Measurements from ENCODE around the gene PLXNC1. TPM values are rescaled to one million over a fixed set of nuclear protein-coding genes. Genes with fewer than 3 reads are reported as not detected.

PLXNC1 gene
- total RNA-seq, 1 donor from 2014 or later: 39.5 TPM

DNA sequence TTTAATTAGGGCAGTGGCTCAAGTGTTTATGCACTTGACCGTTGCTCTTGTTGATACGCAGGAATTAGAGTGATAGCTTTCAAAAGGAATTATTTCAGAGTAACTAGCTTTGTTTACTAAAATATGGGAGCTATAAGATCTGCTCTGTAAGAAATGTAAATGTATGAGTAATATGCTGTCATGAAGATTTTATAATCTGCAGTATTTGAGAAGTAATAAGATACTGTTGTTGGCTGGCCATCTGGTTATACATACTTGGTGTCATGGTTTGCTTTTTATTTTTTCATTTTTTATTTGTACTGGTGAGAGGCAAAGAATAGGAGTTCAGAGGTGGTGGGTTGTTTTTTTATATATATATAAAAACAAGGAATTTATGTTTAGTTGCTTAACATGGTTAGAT lies 58.5 kb downstream of the PLXNC1 start:
- DNase-seq: no peak

DNA sequence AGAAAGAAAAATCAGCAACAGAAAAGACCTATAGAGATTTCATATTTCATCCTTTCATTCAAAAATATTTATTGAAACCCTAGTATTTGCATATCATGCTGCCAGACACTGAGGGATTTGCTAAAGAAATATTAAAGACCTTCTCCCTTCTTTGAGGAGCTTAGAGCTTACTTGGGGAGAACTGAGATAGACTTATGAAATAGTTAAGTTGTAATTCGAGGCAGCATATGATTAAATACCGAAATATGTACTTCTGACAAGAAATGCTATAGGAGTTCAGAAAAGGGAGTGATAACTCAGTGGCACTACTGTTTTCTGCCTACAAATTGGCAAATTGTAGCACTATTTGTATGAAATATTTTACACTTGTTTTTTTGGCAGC lies 59.1 kb downstream of the PLXNC1 start:
- no peak for DNase-seq

DNA sequence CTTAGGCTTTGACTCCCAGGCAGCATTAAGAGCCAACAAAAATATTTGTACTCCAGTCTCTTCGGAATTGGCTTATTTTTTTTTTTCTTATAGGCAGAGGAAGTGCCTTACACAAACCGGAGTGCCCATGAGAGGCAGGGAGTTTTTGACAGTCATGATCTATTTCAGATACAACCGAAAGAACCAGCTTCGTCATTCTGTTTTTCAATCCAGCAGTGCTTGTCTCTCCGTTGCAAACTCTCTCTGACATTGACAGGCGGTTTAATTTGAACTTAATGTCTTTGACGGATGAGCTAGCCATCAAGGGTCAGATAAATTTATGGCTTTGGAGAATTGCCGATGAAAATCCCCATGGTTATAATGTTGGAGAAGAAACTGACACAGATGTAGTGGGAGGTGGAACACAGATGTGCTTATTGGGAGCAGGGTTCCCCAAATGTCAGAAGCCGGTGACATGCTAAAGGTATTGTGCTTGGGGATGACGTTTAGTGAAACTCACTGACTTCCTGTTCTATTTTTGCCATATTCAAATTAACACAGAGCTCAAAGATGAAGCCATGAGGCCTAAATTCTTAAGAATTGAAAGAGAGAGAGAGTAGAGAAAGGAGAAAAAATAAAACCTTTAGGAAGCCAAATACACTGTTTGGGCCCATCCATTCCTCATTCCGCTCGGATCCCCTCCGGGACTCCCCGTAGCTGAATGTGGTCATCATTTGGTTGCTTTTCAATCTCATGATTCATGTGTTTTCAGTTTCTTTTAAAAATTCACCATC lies 59.7 kb downstream of the PLXNC1 start:
- no peak for DNase-seq

DNA sequence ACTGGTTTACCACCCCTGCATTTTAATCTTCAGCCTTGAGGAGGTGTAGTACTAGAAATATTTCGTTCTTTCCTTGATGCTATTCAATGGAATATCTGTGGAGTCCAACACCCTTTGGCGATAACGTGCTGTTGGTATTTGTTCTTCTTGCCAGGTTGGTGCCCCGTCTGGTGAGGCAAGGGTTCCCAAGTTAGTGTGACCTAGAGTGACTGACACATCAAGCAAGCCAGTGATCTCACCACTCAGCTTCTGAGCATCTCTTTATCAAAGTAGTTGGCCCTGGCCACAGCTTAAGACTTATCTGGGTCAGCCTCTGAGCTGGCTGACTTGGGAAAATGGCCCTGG lies 60.2 kb downstream of the PLXNC1 start:
- no peak for DNase-seq

DNA sequence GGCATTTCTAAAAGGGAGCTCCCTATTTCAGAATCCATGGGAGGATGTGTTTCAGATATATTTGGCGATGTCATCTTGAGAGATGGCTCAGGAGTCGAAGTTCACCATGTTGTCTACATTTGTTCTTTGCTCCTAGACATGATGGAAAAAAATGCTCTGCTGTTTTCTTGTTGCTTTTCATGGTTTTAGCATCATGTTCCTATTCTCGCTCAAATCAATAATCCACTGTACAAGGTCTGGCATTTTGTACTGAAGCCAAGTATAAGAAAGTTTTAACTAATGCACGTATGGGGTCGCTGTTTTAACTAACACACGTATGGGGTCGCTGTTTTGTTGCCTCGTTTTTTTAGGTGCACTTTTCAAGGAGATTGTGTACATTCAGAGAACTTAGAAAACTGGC lies 60.9 kb downstream of the PLXNC1 start:
- no peak for DNase-seq

DNA sequence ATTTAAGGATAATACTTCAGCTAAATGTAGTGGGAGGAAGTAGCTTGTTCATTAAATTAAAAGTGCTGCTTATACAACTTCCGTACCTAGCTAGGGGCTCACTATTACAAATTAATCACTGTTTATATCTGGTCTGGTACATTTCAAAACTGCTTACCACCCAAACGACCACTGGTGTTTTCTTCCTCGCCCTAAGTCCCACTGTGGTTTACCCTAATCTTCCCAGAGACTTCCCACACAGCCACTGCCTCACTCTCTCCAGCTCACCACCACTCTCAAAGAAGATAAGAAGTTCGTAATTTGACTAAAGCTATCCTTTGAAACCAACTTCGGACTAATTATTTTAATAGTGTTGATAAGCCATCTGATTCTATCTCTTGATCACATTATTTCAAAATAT lies 62.6 kb downstream of the PLXNC1 start:
- no peak for DNase-seq

DNA sequence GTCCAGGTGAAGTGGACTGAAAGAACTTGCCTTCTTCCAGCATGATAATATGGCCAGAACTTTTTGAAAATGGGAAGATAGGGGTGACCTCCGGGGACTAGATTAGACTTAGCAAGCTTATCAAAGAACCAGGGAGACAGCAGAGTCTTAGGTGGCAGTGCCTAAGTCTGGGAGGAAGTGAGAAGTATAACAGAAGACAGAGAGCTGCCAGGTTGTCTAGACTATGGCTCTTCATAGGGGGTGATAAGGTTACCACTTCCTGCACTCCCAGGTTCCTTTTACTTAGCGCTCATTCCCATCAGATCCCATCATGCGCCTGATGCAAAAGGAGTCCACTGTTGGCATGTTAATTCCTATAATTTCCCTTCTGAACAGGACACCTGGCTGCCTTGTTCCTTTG lies 69.9 kb downstream of the PLXNC1 start:
- DNase-seq: no peak

DNA sequence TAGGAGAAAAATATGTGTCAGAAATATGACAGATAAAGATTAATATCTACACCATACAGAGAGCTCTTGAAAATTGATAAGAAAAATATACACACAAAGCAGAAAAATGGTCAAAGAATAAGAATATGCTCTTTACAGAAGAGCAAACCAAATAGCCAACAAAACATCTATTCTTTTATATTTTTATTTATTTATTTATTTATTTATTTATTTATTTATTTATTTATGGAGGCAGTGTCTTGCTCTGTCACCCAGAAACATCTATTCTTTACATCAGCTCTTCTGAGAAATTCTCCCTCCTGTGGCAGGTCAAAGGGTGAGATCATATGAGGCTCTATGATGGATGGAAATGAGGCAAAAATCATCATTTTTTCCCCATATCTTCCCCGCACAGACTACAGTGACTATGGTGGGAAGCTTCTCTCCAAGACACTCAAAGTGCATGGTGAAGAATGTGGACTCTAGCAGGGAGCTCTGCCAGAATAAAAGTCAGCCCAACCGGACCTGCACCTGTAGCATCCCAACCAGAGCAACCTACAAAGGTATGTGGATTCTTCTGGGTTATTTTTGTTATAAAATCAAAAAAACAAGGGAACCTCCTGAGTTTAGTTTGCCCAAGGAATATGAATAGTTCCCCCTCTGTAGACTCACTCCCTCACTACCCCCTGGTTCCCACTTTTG lies 71.4 kb downstream of the PLXNC1 start:
- DNase-seq: no peak

DNA sequence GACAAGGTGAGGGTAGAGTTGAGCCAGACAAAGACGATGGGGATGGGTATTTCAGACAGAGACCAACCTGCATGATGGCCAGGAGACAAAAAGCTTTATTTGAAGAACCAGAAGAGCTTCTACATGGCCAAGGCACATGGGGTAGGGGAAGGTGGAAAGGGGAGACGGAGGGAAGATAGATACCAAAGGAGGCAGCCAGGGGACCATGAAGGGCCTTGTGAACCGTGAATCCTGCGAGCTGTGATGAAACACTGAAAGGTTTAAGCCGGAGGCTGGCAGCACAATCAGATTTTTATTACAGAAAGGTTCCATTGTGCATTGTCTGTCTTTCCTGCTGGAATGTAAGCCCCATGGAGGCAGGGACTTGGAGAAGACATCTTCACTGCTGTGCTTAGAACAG lies 72.4 kb downstream of the PLXNC1 start:
- no peak for DNase-seq

DNA sequence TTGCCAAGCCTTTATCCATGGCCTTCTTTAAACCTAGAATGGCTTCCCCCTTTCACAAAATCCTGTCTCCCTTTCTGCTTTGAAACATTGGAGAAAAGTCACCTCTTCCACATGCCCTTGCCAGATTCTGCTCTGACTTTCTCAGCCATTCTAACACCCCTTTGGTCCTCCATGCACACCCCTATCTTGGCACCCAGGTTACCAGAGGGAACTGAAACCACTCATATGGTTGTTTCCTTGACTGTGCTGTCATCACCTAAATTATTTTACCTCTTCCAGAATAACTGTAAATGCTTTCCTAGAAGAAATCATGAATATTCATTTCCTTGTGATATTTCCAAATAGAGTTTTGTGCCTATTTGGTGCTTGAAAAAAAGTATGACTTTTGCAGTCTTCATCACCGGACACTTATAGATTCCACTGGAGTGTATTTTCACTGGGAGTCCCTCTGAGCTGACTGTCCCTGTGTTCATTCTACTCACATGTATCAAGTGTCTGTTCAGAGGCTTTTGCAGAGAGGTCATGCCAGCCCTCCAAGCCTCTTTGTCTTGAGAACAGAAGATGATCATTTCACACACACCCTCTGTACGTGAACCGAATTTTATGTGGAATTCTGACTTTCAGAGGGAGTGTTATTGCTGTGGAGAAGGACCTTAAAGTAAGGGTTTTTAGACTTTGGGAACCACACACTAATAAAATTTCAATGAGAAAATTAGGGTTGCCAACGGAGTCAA lies 74.1 kb downstream of the PLXNC1 start:
- DNase-seq: no peak

DNA sequence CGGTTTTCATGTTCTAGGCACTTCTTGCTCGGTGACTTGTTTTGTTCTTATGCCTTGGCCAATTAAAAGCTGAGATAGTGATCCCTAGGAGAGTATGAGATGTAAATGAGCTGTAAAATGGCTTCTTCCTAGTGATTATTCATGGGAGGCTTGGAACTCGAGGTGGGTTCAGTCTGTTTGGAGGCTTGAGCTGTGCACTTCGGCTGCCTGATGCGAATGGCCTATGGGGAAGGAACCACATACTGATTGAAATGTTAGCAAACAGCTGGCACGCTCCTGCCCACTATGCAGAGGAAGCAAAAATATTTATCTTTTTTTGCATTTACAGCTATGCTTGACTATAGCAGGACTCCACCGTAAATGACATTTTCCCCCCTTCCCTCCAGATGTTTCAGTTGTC lies 75.5 kb downstream of the PLXNC1 start:
- no peak for DNase-seq

DNA sequence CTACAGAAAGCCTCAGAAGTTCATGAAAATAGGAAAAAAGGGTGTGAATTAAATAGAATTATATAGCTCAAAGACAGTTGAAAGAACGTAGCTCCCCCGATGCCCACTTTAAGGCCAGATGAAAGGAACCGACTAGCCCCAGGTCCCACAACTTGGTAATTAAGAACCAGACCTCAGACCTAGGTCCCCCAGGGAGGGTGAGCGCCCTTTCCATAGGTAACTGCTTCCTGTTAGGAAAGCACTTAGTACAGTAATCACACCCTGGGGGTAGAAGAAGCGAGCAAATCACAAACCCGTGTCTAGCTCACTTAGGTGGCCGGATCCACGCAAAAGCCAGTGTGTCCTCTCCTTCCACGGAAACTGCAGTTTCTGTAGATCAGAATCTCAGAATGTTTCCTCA lies 77.1 kb downstream of the PLXNC1 start:
- DNase-seq: no peak

DNA sequence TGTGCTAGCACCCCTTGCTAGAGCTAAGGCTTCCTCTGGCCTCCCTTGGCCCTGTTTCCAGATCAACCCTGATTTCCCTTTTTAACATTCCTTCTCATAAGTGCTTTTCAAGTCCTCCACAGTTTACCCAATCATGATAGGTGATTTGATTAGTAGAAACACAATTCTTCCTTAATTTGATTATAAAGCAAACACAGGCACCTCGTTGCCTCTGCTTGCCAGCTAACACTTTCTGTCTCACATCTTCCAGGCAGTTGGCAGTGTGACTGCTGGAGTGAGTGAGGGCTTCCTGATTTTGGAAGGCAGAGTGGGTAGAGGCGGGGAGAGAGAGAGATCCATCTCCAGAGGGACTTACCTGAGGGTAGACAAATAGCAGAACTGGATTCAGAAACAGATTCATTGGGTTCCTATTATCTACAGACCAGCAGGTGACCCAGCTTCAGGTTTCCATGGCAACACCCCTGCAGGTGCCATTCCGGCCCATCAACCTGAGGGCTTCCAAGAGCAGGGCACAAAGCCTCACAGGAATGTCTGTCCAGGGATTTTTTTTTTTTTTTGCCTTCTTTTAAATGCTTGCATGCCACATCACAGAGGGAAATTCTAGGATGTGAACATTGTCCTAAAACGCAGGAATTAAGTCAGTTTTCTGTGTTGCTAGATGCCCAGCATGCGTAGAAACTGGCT lies 77.7 kb downstream of the PLXNC1 start:
- no peak for DNase-seq

DNA sequence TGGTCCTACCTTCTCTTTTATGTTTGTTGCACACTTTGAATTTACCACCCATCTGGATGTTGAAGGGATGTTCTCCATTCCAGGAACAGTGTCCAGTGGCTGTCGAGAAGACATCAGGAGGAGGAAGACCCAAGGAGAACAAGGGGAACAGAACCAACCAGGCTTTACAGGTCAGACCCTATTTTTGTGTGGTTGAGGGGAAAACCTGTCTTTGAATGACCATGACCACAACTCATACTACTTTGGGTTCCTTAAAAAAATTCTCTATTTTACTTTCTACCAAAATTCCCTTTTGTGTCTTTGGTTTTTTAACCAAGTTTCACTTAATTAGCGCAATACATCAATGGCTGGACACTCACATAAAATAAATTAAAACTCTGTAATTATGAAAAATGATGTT lies 78.7 kb downstream of the PLXNC1 start:
- DNase-seq: no peak

DNA sequence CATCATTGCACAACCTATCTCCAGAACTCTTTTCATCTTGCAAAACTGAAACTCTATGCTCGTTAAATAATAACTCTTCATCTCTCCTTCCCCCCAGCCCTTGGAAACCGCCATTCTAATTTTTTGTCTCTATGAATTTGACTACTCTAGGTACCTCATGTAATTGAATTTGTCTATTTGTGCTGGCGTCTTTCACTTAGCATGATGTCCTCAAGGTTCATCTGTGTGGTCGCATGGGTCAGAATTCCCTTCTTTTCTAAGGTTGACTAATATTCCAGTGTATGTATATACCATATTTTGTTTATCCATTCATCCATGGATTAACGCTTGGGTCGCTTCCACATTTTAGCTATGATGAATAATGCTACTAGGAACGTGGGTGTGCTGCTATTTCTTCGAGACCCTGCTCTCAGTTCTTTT lies 80.1 kb downstream of the PLXNC1 start:
- no peak for DNase-seq

DNA sequence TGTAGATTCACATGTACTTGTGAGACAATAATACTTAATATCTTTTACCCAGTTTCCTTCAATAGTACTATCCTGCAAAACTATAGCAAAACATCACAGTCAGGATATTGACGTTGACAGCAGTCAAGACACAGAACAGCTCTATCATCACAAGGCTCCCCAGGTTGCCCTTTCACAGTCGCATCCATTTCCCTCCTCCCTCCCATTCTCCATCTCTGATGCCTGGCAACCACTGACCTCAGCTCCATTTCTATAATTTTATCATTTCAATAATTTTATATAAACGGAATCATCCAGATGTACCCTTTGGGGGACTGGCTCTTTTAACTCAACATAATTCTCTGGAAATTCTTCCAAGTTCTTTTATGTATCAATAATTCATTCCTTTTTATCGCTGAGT lies 81.5 kb downstream of the PLXNC1 start:
- no peak for DNase-seq

DNA sequence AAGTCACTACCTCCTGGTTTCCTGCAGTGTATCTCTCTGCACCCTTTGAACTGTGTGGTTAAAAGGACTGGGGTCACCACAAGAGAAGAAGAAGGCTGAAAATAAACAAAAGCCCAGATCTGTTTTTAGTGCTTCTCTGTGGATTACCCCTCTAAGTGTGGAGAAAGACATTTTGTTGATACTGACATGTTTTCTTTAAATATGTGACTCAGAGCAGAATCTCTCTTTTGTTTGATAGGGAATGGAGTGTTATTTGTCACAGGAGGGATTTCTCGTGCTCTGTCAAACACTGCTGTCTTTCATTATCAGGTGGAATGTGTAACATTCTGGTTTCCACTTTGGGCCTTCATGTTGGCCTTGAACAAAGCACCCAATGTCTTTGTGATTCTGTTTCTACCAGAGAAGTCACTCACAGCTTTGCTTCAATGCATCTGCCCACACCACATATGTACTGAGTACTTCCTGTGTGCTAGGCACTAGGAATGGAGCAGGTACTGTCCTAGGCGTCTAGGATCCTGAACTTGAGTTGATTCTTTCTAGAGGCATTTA lies 82.1 kb downstream of the PLXNC1 start:
- DNase-seq: no peak

DNA sequence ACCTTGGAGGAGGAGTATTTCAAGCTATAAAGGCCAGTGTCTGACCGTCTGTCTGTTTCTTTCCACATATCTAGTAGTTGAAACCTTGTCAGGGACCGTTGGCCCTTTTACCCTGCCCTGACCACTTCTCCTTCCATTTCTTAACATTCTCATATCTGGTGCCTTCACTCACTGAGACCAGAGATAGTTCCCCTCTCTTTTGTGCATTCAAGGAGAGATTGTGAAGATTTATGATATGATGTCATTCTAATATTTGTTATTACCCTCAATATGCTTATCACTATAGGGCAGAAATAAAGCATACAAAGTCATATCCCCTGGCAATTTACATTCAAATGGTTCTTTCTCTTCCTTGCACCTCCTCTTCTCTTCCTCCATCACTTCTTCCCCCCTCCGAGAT lies 83.3 kb downstream of the PLXNC1 start:
- DNase-seq: no peak

DNA sequence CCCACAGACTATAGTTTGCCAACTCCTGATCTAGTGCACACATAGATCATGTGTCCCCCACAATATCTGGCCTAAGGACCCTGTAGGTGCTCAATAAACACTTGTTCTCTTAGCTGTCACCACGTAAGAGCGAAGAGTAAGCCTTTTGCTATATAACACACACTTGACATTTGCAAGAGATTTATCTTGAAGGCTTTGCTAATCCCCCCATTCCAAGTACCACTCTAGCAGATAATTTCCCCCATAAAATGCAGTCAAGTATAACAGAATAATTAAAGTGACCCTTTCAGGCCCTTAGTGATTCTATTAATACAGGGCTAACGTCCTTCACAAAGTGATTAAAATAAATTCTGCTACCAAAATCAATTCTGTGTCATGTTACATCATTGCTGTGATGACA lies 87.5 kb downstream of the PLXNC1 start:
- no peak for DNase-seq

DNA sequence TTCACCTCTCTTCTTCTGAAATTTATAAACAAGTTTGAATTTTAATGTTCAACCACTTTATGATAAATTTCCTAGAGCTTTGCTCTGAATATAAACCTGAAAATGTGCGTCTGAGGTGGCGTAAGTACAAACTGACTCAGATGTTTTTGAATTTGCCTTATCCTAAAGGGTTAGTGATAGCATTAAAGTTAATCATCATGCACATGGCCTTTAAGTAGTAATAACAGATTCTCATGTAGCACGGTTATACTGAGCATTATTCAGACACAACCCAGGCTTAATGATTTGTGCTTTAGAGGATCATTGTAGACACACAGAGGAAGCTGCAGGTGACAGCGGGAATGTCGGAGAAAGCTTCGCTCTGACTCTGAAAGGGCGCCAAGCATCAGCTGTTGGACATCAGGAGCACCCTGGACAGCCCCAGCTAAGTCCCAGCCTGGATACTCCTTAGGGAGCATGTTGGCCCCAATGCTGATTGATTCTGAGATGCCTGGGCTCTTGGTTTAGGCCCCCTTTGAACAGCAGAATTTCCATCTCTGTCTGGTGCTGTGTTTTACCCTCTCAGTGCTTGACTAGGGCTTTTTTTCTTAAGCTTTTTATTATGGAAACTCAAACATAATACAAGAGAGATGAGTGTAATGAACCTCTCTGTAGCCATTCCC lies 91.1 kb downstream of the PLXNC1 start:
- no peak for DNase-seq

DNA sequence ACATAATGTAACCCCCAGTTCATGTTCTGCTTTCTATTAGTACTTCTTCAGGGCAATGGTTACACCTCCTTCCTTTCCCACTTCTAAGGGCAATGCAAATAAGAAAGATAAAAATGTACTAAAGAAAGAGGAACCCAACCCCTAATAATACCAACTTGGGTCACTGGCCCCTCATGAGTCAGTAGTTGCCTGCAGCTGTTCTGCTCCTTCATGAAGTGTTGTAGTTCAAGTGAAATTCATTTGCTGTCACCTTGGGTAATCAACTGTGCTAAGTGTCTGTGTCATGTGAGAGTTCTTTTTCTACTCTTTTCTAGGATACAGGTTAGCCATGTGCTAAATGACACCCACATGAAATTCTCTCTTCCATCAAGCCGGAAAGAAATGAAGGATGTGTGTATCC lies 91.8 kb downstream of the PLXNC1 start:
- no peak for DNase-seq

DNA sequence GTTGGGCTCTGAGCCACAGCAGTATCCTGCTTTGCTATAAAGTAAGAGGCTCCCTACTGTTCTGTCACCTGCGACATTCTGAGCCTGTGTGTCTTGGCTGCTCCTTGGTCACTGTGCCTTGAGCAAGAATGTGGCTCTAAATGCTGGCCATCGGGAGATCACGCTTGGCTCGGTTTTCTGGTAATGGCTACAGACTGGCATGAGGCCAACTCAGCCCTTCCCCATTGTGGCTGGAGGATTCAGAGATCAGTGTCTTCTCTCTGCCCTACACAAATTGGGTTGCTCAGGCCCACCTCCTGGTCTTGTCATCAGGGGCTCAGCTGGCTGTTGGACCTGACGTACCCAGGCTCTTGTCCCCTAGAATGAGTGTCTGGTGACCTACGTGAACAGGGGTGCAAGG lies 94.5 kb downstream of the PLXNC1 start:
- DNase-seq: no peak
